ENCODE measurements around the gene RABGAP1L.

The RABGAP1L gene

DNA sequence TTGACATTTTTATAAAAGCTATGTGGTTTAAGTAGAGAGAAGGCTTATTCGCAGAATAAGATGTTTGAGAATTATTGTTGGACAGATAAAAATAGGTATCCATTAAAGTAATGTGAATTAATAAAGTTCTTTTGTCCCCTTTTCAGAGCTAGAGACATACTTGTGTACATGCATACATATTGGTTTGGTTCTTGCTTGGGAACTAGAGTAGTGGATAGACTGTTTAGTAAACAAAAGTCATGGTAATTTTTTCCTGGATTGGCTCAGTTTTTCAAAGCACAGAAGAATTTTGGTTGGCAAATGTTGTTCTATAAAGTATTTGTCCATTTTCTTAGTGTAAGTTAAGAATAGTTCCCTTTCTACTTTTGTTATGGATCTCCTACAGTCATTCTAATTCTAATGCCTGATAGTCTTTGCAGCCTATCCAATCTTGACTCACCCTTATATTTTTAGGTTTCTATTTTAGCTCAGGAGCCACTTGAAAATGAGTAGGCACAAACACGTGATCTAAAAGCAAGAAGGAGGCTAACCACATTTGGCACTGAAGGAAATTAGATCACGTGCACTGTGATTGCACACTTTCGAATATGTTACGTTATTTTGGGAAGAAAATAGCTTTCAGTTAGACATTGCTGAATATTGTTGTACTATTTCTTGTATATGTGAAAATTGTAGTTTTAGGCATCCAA lies 47.0 kb downstream of the RABGAP1L start:
- DNase-seq (ENCODE audit: low spot score), result no peak
- in situ Hi-C loops (cut with MboI; ENCODE audit: low sequenced_read_pairs, unreplicated experiment), result loop anchor here (25.0 kb wide), 1 partner anchor 769 kb away; no protein-coding TSS in a partner anchor
- TF ChIP-seq, protein P1, sequence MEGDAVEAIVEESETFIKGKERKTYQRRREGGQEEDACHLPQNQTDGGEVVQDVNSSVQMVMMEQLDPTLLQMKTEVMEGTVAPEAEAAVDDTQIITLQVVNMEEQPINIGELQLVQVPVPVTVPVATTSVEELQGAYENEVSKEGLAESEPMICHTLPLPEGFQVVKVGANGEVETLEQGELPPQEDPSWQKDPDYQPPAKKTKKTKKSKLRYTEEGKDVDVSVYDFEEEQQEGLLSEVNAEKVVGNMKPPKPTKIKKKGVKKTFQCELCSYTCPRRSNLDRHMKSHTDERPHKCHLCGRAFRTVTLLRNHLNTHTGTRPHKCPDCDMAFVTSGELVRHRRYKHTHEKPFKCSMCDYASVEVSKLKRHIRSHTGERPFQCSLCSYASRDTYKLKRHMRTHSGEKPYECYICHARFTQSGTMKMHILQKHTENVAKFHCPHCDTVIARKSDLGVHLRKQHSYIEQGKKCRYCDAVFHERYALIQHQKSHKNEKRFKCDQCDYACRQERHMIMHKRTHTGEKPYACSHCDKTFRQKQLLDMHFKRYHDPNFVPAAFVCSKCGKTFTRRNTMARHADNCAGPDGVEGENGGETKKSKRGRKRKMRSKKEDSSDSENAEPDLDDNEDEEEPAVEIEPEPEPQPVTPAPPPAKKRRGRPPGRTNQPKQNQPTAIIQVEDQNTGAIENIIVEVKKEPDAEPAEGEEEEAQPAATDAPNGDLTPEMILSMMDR (IDR thresholded peaks at IDR 0.05; ENCODE audit: borderline replicate concordance, control extremely low read depth, extremely low read depth, insufficient read depth, missing control alignments), result no peak

DNA sequence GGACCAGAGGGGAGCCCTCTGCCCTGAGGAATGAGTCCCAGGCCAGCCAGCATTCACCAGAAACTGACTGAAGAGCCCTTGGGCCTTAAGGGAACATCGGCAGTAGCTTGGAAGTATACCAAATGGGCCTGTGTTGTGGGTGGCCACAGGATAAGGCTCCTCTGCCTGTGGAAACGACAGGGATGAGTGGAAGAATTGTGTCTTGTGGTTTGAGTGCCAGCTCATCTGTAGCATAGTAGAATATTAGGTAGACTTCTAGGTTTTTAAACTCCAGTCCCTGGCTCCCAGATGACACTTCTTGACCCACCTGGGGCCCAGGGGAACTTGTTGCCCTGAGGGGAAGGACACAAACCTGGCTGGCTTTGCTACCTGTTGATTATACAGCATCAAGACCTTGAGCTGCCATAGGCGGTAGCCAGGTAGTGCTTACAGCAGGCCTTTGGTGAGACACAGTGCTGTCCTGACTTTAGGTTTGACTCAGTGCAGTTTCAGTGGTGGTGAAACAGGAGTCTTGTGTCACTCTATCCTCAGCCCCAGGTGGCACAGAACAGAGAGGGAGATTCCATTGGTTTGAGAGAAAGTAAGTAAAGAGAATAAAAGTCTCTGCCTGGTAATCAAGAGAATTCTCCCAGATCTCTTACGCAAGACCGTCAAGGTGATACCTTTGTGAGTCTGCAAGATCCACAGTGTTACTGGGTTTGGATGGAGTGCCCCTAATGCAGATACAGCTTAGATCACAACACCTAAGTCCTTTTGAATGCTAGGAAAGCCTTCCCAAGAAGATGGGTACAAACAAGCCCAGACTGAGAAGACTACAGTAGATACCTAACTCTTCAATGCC lies 50.2 kb downstream of the RABGAP1L start:
- no peak for DNase-seq (ENCODE audit: low spot score)
- TF ChIP-seq, protein P1 (IDR thresholded peaks at IDR 0.05; ENCODE audit: borderline replicate concordance, control extremely low read depth, extremely low read depth, insufficient read depth, missing control alignments), result no peak
- in situ Hi-C loops (cut with MboI; ENCODE audit: low sequenced_read_pairs, unreplicated experiment), result loop anchor here (25.0 kb wide), 1 partner anchor 772 kb away; no protein-coding TSS in a partner anchor

DNA sequence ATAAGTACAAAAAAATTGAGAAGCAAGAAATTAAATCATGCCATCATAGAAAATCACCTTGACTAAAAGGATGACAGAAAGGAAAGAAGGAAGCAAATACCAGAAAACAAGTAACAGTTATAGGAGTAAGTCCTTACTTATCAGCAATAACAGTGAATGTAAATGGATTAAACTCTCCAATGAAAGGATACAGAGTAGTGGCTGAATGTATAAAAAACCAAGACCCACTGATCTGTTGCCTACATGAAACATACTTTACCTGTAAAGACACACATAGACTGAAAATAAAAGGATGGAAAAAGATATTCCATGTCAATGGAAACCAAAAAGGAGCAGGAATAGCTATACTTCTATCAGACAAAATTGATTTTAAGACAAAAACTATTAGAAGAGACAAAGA lies 52.2 kb downstream of the RABGAP1L start:
- in situ Hi-C loops (cut with MboI; ENCODE audit: low sequenced_read_pairs, unreplicated experiment), result loop anchor here (25.0 kb wide), 1 partner anchor 774 kb away; no protein-coding TSS in a partner anchor
- DNase-seq (ENCODE audit: low spot score), result no peak
- TF ChIP-seq, protein P1 (IDR thresholded peaks at IDR 0.05; ENCODE audit: borderline replicate concordance, control extremely low read depth, extremely low read depth, insufficient read depth, missing control alignments), result no peak

DNA sequence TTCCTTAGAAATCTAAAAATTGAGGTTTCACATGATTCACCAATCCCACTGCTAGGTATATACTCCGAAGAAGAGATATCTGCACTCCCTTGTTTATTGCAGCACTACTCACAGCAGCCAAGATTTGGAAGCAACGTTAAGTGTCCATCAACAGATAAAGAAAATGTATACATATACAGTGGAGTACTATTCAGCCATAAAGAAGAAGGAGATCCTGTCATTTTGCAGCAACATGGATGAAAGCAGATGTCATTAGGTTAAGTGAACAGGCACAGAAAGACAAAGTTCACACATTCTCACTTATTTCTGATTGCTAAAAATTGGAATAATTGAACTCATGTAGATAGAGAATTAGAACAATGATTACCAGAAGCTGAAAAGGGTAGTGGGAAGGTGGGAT lies 56.4 kb downstream of the RABGAP1L start:
- TF ChIP-seq, protein P1 (IDR thresholded peaks at IDR 0.05; ENCODE audit: borderline replicate concordance, control extremely low read depth, extremely low read depth, insufficient read depth, missing control alignments), result no peak
- in situ Hi-C loops (cut with MboI; ENCODE audit: low sequenced_read_pairs, unreplicated experiment), result loop anchor here (5.0 to 25.0 kb wide), 2 partner anchors 118 to 778 kb away; no protein-coding TSS in a partner anchor
- no peak for DNase-seq (ENCODE audit: low spot score)

DNA sequence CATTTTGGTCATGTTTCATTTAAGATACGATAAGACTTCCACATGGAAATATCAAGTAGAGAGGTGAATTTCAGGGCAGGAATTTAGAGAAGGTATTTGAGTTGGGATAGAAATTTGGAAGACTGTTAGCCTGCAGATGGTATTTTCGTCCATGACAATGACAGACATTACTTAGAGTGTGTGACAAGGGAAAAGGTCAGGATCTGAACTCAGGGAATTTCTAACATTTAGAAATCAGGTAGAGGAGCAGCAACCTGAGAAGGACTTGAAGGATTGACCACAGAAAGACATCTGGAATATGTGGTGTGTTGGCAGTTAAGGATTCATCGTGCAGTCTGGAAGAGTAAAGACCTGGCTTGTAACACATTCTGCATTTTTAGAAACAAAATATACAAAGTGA lies 57.9 kb downstream of the RABGAP1L start:
- DNase-seq (ENCODE audit: low spot score), result no peak
- TF ChIP-seq, protein P1 (IDR thresholded peaks at IDR 0.05; ENCODE audit: borderline replicate concordance, control extremely low read depth, extremely low read depth, insufficient read depth, missing control alignments), result no peak
- in situ Hi-C loops (cut with MboI; ENCODE audit: low sequenced_read_pairs, unreplicated experiment), result loop anchor here (5.0 to 25.0 kb wide), 2 partner anchors 120 to 780 kb away; no protein-coding TSS in a partner anchor

DNA sequence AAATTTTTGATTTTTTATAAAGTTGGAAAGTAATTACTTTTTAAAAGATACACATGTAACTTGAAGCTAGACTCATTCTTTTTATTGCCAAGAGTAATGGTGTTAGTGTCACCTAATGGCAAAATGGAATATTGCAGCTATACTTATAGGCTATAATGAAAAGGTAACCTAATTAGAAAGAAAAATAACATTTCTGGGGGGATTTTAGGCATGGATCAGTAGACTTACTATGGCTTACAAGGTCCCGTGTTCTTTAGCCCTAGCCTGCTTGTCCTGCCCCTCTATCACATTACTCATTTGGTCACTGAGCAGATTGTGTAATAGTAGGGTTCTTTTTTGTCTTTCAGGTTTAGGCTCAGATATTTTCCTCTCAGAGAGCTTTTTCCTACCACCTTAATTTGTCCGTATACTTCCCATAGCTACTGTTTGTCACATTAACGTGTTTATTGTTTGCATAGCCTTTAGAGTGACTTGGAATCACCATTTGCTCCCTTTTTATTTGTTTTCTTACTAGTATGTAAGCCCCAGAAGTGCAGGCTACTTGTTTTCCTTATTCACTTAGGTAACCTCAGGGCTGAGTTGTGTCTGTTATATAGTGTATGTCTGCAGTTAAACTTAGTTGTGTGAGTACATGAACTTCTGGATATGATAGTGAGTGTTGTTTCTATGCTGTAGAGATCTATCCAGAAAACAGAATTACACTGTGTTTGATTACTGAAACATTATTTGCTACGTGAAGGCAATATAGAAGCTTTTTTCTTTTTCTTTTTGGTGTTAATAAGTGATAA lies 58.7 kb downstream of the RABGAP1L start:
- DNase-seq (ENCODE audit: low spot score), result no peak
- in situ Hi-C loops (cut with MboI; ENCODE audit: low sequenced_read_pairs, unreplicated experiment), result loop anchor here (5.0 to 25.0 kb wide), 2 partner anchors 121 to 781 kb away; no protein-coding TSS in a partner anchor
- TF ChIP-seq, protein P1 (IDR thresholded peaks at IDR 0.05; ENCODE audit: borderline replicate concordance, control extremely low read depth, extremely low read depth, insufficient read depth, missing control alignments), result peak; percentile 61

Data from GM13976 (cell line).